ENCODE data around the gene CDON.

The CDON gene

GRCh38 chr11:126101930-126102283 lies 39.2 kb upstream of the CDON start:
- Histone ChIP-seq H3K4me3 (ENCODE audit: low read length) (no peak overlapping the region), H3K79me2 (ENCODE audit: control insufficient read depth, low read length) (no peaks in the 10 kb centered on the region), H3K9me2 (replicated peaks; ENCODE audit: control insufficient read depth, low read length) (no peaks in the 10 kb centered on the region), H3K27ac (ENCODE audit: low read depth, low read length) (no peak overlapping the region), H3K4me2 (ENCODE audit: low read length) (no peak overlapping the region), H3K36me3 (ENCODE audit: control insufficient read depth, low read length) (no peaks in the 10 kb centered on the region), H3K27me3 (ENCODE audit: control insufficient read depth, low read length) (no peaks in the 10 kb centered on the region), H4K20me1 (ENCODE audit: control insufficient read depth, insufficient read depth, low read depth, low read length) (no peaks in the 10 kb centered on the region), H3F3A (ENCODE audit: control insufficient read depth, insufficient read depth) (no peaks in the 10 kb centered on the region), H3K4me1 (ENCODE audit: control insufficient read depth, low read length) (no peaks in the 10 kb centered on the region), H3K9me3 (ENCODE audit: control insufficient read depth, insufficient read depth, low read length) (no peaks in the 10 kb centered on the region)
- no peak for TF ChIP-seq EZH2phosphoT487 (IDR thresholded peaks at IDR 0.05; ENCODE audit: borderline replicate concordance, low read length)
- TF ChIP-seq, protein P1, sequence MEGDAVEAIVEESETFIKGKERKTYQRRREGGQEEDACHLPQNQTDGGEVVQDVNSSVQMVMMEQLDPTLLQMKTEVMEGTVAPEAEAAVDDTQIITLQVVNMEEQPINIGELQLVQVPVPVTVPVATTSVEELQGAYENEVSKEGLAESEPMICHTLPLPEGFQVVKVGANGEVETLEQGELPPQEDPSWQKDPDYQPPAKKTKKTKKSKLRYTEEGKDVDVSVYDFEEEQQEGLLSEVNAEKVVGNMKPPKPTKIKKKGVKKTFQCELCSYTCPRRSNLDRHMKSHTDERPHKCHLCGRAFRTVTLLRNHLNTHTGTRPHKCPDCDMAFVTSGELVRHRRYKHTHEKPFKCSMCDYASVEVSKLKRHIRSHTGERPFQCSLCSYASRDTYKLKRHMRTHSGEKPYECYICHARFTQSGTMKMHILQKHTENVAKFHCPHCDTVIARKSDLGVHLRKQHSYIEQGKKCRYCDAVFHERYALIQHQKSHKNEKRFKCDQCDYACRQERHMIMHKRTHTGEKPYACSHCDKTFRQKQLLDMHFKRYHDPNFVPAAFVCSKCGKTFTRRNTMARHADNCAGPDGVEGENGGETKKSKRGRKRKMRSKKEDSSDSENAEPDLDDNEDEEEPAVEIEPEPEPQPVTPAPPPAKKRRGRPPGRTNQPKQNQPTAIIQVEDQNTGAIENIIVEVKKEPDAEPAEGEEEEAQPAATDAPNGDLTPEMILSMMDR (IDR thresholded peaks at IDR 0.05; ENCODE audit: low read depth, low read length, poor library complexity, severe bottlenecking): no peak

- H3K9me3 ChIP-seq (ENCODE audit: control insufficient read depth, insufficient read depth, low read length): no peaks in the 10 kb centered on the region
- no peaks in the 10 kb centered on the region for H4K20me1 ChIP-seq (ENCODE audit: control insufficient read depth, insufficient read depth, low read depth, low read length)
- H3F3A ChIP-seq (ENCODE audit: control insufficient read depth, insufficient read depth): no peaks in the 10 kb centered on the region
- H3K79me2 ChIP-seq (ENCODE audit: control insufficient read depth, low read length): no peaks in the 10 kb centered on the region
- no peak overlapping the region for H3K4me2 ChIP-seq (ENCODE audit: low read length)
- H3K4me3 ChIP-seq (ENCODE audit: low read length): no peak overlapping the region
- no peaks in the 10 kb centered on the region for H3K27me3 ChIP-seq (ENCODE audit: control insufficient read depth, low read length)
- no peak overlapping the region for H3K27ac ChIP-seq (ENCODE audit: low read depth, low read length)
- no peaks in the 10 kb centered on the region for H3K4me1 ChIP-seq (ENCODE audit: control insufficient read depth, low read length)
- no peaks in the 10 kb centered on the region for H3K9me2 ChIP-seq (replicated peaks; ENCODE audit: control insufficient read depth, low read length)
- no peaks in the 10 kb centered on the region for H3K36me3 ChIP-seq (ENCODE audit: control insufficient read depth, low read length)
- TF ChIP-seq, protein P1 (IDR thresholded peaks at IDR 0.05; ENCODE audit: low read depth, low read length, poor library complexity, severe bottlenecking): no peak
- no peak for TF ChIP-seq EZH2phosphoT487 (IDR thresholded peaks at IDR 0.05; ENCODE audit: borderline replicate concordance, low read length)
Observed at GRCh38 chr11:126101251-126101929, 38.7 kb upstream of the CDON start.

GRCh38 chr11:126100716-126101115 lies 38.0 kb upstream of the CDON start:
- no peaks in the 10 kb centered on the region for H3K9me2 ChIP-seq (replicated peaks; ENCODE audit: control insufficient read depth, low read length)
- H3K79me2 ChIP-seq (ENCODE audit: control insufficient read depth, low read length): no peaks in the 10 kb centered on the region
- H3K4me2 ChIP-seq (ENCODE audit: low read length): no peak overlapping the region
- H3K9me3 ChIP-seq (ENCODE audit: control insufficient read depth, insufficient read depth, low read length): no peaks in the 10 kb centered on the region
- H3K27ac ChIP-seq (ENCODE audit: low read depth, low read length): no peak overlapping the region
- H3K36me3 ChIP-seq (ENCODE audit: control insufficient read depth, low read length): no peaks in the 10 kb centered on the region
- H3F3A ChIP-seq (ENCODE audit: control insufficient read depth, insufficient read depth): no peaks in the 10 kb centered on the region
- H4K20me1 ChIP-seq (ENCODE audit: control insufficient read depth, insufficient read depth, low read depth, low read length): no peaks in the 10 kb centered on the region
- no peaks in the 10 kb centered on the region for H3K4me1 ChIP-seq (ENCODE audit: control insufficient read depth, low read length)
- no peak overlapping the region for H3K4me3 ChIP-seq (ENCODE audit: low read length)
- no peak for TF ChIP-seq EZH2phosphoT487 (IDR thresholded peaks at IDR 0.05; ENCODE audit: borderline replicate concordance, low read length)
- TF ChIP-seq, protein P1 (IDR thresholded peaks at IDR 0.05; ENCODE audit: low read depth, low read length, poor library complexity, severe bottlenecking): no peak
- H3K27me3 ChIP-seq (ENCODE audit: control insufficient read depth, low read length): no peaks in the 10 kb centered on the region

Data from DOHH2 (cell line).